B cell (primary cell): ENCODE results near the gene STRA8.

Experiments
- EZH2 ChIP-seq: IDR thresholded peaks from 2 replicates; pipeline ENCODE4 v1.6.1; 2012; ENCODE audit warnings: borderline replicate concordance, low read depth, mild to moderate bottlenecking, moderate library complexity, low read length; ENCODE audit not compliant: insufficient read depth, poor library complexity, severe bottlenecking
- TF ChIP-seq, protein P1 (sequence below): fragments of 200-600 bp; IDR thresholded peaks from one replicate; pipeline ENCODE4 v1.8.0; 2022; ENCODE audit warnings: antibody characterized with exemption, mild to moderate bottlenecking

DNA sequence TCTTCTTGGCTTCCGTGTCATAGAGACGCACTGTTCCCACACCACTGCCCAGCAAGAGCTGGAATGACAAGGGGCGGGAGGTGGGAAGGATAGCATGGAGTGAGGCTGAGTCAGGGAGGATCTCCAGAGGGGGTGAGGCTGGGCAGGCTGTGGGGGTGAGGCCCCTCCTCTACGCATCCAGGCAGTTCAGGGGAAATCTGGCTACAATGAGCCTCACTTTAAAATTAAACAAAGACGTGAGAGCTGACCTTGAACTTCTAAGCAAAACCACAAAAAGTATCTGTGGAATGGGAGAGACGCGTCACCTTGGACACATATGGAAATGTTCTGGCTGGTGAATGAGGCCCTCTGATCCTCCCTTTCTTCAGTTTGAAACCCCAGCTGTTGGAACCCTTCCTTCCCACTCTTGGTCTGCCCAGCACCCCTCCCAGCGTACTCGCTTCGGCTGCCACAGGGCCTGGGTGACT is 40.0 kb upstream of the STRA8 start:
- TF ChIP-seq, protein P1, sequence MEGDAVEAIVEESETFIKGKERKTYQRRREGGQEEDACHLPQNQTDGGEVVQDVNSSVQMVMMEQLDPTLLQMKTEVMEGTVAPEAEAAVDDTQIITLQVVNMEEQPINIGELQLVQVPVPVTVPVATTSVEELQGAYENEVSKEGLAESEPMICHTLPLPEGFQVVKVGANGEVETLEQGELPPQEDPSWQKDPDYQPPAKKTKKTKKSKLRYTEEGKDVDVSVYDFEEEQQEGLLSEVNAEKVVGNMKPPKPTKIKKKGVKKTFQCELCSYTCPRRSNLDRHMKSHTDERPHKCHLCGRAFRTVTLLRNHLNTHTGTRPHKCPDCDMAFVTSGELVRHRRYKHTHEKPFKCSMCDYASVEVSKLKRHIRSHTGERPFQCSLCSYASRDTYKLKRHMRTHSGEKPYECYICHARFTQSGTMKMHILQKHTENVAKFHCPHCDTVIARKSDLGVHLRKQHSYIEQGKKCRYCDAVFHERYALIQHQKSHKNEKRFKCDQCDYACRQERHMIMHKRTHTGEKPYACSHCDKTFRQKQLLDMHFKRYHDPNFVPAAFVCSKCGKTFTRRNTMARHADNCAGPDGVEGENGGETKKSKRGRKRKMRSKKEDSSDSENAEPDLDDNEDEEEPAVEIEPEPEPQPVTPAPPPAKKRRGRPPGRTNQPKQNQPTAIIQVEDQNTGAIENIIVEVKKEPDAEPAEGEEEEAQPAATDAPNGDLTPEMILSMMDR = no peak
- no peak for TF ChIP-seq EZH2
